EH (cell line): ENCODE results near the gene ASB13.

Experiments used
- DNase-seq: peaks from one replicate; pipeline ENCODE4 v3.0.0-alpha.2; 2015; ENCODE audit warnings: low read depth

Gene ASB13

DNA sequence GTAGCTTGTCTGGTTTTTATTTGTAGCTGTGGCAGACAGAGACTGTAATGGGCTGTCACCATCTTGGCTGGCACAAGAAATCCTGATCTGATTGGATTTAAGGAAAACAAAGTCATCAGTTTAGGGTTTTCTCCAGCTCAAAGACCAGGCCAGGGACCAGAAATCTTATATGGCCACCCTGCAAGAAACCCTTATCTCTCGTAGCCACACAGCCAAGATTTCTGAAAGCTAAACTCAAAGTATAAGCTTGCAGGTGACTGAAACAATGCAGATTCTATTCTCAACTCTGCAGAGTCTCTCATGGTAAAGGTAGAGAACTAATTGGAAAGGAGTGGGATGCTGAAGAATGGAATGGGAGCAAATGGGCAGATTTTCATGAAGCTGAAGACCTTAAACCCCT is 3.2 kb upstream of the ASB13 start:
- no peak for DNase-seq

DNA sequence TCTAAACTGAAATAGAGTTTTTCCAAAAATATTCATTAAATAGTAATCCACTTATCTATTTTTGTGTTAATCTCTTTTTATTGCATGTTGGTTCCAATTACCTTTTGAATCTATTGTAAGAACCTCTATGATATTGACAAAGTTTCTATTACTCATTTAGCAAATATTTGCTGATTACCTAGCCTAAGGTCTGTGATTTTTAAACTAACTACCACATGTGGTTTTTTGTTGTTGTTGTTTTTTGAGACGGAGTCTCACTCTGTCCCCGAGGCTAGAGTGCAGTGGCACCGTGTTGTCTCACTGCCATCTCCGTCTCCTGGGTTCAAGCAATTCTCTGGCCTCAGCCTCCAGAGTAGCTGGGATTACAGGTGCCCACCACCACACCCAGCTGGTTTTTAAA is 2.0 kb upstream of the ASB13 start:
- no peak for DNase-seq

DNA sequence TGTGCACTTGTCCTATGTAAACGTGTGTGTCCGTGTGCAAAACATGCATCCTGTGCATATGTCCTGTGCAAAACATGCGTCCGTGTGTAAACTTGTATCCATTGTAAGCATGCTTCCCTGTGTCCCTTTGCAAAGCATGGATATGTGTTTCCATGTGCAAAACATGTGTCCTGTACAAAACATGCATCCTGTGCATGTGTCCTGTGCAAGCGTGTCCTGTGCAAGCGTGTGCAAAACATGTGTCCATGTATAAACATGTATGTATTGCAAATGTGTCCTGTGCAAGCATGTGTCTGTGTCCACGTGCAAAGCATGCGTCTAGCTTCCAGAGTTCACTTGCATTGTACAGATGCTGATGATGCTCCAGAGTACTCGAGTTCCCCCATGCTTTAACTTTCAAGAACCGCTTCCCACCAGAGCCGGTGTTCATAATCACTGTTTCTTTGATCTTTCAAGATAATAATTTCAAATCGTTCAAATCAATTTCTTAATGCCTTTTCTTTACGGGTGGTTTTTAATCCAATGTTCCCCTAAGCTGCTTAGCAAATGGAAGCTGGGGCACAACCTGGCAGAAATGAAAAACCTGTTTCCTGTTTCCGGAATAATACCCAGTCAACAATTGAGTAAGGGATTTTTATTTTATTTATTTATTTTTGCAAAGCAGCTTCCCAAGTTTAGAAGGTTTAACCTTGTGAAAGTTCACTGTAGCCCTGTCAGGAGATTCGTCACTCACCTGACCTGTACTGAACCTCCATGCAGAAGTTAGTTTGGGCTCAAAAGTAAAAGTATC is 641 bp upstream of the ASB13 start:
- no peak for DNase-seq

DNA sequence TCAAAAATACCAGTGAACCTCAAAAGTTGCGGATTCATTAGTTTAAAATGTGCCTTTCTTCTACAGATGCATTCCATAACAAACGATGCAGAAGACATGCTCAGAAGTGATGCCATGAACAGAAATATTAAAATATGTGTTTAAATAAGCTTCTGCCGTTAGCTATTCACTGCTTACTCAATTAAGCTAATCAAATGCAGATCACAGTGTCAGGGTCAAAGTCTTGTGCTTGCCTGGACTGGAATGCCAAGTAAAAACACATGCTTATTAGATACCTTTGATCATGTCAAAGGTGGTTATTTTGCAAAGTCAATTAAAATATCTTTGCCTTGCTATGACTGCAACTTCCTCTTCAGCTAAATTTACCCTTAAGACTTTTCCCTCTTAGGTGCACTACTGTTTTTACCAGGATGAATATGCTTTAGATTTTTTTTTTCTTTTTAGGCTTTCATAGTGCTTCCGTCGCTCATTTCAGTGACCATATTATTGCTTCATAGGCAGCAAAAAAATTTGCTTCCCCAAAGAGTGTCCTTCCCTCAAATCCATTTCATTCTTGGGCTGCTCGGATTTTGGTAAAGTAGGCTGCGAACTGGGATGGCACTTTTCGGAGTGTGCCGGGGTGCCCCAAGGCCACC is 905 bp downstream of the ASB13 start:
- peak; percentile 47 for DNase-seq

DNA sequence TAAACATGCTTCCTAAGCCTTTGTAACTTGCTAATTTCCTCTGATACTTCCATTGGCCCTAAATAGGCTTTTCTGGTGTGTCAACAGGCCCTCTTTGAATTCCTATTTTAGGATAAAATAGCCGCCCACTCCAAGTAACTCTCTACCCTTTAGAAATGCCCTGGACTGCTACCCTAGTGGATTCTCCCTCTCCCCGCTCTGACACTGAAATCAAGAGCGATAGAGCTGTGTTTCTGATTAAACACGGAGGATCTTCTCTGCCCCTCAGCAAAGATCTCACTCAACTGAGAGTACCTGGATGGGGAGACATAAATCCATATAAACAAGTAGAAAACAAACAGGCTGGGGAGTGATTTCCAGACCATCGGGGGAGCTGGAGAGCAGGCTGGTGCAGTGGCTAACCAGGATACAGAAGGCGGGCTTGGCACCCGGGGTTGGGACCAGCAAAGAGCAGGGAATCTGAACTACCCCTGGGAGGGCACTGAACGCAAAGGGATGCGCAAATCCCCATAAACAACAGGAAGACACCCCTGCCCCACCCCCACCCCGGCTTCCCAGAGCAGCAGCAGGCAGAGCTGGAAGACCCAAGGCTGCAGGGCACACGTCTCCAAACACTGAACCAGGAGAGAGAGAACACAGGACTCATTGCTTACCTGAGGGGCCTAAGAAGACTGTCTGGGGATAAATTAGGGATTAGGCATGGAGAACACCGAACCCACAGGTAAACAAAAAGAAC is 2.5 kb downstream of the ASB13 start:
- DNase-seq, result no peak

DNA sequence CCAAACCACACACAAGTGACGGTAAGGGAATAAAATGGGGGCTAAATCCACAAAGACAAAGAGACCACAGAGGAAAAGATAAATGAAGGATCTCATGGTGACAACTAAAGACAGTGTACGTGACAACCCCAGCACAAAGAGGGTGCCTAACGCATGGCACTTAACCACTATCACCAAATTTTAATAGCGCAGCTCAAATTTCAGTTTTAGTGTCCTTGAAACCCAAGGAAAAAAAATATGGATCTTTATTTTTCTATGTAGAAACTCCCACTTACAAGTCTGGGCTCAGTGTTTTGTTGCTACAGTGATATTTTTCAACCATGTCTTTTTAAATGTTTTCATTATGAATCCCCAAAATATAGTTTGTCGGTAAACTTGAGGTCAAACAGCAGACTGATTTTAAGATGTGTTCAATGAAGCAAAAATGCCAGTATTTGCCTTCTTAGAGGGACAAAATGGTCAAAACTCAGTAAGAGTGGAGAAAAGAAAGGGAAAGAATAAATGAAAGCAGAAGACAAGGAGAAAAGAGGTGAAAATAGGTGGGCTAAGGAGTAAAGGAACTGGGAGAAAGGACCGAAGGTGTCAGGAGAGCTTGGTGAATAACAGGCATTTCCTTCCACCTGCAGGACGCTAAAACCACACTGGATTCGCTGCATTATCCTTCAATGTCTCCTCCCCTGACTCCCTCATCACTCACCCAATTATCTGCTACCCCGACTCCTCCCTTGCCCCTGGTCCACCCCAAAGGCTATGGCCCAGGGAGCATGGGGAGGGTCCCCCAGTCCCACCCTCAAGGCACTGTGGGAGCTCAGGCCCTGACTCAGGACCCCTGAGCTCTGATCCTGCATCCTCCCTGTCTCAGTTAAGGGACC is 3.5 kb downstream of the ASB13 start:
- no peak for DNase-seq

DNA sequence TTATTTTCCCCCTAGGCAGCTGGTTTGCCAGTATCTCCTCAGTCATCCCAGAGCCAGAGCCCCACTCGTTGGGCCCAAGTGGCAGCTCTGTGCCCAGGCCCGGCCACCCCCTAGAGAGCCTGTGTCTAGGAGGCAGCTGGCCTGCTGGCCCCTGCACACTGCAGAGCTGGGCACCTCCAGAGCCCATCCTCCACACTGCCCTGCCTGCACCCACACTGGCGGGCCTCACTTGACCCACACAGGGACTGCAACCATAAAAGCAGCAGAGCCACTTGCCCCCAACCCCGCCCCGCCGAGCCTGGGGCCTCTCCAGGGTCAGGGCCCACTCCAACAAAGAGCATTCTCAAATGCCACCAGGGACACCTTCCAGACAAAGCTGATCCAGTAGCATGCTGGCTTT is 5.4 kb downstream of the ASB13 start:
- no peak for DNase-seq

DNA sequence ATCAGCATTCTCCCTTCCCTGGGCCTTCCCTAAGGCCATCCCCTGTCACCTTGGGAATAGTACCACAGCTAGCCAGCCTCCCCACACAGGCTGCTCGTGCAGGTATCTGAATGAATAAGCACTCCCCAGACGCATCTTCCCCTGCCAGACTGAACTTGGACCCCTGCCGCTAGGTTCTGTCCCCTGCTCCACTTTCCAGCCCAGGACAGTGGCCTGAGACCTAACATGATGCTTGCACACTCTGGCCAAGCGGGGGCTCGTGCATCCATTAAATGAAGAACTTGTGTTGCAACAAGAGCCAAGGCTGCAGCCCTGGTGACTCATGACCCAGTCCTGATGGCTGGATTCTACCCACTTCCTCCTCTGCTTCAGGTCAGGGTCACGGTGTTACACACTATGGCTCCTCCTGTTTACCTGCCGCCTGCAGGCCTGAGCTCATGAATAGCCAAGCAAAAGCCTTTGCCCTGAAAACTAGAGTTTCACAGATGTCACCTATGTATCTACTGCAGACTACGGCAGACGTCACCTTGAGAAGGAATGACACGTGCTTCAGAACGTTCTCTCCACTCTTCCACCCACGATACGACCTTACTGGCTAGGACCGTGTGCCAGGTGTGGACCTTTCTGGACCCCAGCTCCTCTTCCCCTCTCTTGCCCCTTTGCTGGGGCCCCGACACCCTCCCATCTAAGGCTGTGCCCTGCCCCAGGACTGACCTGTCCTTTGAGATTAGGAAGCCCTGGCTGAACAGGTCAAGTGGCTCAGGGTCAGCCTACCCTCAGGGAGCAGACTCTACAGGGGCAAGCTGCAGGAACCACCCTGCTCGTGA is 6.5 kb downstream of the ASB13 start:
- DNase-seq, result peak; percentile 79

DNA sequence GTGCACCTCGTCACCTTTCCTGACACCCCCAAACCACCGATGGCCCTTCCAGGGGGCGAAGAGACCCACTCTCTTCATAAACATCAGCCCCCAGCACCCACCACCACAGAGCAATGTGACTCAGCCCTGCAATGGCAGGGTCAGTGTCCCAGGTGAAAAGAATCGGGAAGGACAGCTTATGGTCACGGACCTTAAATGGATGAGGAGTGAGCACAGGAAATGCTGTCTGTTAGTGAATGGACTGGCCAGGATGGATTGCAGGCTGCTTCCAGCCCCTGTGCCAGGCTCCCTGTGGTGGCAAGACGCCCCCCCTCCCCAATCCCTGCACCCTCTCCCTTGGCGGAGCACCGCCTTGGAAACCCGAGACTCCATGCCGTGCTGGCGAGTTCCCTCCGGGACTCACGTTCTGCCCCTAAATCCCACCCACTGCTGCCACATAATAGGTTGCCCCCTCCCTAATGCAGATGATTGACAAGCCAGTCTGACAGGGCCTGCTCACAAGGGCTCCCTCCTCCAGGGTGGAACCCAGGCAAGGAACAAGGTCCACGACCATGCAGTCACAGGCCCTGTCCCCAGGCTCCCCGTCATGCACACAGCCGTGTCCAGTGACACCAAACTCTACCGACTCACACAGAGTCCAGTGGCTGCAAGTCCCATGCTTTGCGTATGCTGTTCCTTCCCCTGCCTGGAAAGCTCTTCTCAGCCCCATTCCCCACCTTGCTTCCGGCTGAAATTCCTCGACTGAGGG is 7.3 kb downstream of the ASB13 start:
- no peak for DNase-seq

DNA sequence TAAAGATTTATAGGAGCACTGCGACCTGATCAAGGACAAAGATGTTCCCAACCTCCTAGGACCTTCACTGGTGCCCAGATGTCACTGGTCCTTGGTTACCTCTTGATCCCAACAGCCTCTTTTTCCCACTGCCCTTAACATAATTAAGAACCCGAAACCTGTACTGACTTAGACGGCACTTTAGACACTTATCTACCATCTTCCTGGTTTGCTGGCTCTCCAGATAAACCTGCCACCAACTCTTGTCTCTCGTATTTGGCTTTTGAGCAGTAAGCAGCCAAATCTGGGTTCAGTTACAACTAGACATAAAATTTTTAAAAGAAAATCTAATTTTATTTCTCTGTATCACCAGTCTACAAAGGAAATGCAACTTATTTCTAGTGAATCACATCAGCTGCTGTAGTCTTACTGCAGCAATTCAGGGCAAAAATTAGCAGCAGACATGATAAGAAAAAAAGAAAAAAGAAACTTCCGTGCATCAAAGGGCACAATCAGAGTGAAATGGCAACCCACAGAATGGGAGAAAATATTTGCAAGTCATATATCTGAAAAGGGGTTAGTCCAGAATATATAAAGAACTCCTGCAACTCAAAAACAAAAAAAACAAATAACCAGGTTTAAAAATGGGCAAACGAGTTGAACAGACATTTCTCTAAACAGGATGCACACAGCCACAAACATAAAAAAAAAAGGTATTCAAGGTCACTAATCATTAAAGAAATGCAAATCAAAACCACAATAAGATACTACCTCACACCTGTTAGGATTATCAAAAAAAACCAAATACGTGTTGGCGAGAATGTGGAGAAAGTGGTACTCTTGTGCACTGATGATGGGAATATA is 9.4 kb downstream of the ASB13 start:
- DNase-seq, result no peak

DNA sequence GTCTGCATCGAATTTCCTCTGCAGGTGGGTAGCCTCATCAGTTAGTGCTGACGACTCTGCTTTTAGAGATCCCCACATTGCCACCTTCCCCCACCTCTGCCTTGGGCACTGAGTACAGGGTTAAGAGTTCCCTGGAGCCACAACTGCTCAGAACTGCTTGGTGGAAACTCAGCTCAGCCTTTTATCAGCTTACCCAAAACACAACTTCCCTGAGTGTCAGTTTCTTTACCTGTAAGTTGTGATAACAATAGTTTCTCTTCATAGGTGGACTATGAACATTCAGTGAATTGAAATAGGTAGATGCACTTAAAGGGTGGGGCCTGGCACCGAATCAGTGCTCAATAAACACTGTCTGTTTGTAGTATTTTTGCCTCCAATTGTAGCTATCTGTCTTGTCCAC is 11.3 kb downstream of the ASB13 start:
- DNase-seq, result no peak

DNA sequence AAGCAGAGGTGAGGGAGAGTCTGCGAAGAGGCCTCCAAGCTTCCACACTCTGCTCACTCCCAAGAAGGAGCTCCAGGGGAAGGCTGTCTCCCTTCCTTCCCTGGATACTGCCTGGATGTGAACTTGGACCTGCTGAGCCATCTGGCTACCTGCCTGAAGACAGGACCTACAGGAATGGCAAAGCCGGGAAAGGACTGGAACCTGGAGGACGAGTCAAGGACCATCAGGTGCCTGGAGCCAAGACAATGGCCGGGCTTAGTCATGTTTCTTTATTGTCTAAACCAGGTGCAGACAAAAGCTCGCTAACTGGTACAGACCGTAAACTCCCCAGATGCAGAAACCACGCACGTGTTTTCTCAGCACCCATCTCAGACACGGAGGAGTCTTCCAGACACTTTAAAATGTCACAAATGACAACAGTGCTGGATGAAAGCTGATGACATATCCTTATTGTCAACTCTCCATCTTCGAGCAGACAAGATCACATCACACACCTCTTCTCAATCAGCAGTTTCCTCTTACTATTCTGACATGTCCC is 12.1 kb downstream of the ASB13 start:
- no peak for DNase-seq

DNA sequence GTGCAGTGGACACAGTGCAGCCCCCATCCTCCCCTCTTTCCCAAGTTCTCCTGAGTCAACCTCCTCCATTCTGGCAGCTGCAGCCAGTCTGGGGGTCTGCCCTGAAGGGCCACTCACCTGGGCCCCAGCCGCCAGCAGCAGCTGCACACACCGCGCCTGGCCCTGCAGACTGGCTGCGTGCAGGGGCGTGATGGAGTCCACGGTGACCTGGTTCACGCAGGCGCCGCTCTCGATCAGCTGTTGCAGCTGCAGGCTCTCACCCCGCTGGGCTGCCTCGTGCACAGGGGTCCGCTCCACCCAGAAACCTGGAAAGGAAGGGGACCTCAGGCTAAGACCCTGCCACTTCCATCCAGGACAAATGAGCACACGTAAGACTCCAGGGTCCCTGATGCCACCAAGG is 13.6 kb downstream of the ASB13 start:
- DNase-seq, result no peak

DNA sequence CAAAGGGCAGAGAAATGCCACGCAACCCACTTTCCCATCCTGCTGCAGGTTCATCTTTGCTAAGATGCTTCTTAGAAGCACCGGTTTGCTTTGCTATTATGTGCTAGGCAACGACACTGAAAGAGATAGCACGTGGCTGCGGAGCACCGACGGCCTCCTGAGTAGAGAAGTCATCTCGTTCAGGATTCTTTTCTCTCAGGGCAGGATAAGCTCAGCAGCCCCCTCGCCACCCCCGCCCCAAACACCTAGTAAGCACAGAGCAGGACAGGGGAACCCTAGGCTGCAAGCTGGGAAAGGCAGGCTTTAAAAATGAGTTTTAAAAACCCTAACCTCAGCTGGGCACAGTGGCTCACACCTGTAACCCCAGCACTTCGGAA is 15.0 kb downstream of the ASB13 start:
- no peak for DNase-seq

DNA sequence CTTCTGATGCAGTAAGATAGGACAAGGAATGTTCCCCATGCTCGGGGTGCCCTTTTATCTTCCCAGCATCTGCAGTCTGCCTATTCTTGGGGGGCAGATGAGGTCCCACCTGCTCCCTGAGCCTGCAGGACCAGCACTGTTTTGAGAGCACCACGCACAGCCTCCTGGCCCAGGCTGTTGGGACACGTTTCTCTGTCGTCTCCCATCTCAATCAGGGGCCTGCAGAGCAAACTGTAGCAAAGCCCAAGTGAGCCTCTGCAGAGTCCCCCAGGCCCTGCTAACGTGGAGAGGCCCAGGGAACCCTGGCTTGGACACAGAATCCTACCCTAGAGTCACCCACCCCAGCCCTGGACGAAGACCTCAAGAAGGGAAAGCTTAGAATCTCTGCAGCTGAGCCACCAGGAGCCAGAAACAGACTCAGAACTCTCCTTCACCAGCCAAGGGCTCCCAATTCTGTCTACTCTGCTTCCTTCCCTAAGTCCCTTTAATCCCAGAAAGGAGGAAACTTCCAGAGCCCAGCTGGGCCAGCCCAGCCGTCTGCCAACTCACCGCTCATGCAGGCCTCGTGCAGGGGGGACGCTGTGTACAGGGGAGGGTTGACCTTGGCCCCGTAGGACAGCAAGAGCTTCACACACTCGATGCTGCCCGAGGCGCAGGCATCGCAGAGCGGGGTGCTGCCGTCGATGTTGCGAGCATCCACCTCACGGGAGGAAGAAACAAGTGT is 15.6 kb downstream of the ASB13 start:
- DNase-seq, result no peak

DNA sequence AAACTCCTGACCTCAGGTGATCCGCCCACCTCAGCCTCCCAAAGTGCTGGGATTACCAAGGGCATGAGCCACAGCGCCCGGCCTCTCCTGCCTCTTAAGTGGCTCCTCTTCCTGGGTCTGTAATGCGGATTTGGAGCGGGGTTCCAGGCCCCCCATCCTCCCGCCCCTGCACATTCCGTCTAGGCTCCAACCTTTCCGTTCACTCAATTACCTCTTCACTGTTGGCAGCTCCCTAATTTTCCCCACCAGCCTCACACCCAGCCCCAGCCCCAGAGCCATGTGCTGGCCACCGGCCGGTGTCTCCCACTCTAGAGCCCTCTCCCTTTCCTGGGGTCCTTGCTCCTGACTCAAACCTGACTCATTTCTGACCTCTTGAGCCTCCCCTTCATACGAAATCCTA is 16.6 kb downstream of the ASB13 start:
- no peak for DNase-seq

DNA sequence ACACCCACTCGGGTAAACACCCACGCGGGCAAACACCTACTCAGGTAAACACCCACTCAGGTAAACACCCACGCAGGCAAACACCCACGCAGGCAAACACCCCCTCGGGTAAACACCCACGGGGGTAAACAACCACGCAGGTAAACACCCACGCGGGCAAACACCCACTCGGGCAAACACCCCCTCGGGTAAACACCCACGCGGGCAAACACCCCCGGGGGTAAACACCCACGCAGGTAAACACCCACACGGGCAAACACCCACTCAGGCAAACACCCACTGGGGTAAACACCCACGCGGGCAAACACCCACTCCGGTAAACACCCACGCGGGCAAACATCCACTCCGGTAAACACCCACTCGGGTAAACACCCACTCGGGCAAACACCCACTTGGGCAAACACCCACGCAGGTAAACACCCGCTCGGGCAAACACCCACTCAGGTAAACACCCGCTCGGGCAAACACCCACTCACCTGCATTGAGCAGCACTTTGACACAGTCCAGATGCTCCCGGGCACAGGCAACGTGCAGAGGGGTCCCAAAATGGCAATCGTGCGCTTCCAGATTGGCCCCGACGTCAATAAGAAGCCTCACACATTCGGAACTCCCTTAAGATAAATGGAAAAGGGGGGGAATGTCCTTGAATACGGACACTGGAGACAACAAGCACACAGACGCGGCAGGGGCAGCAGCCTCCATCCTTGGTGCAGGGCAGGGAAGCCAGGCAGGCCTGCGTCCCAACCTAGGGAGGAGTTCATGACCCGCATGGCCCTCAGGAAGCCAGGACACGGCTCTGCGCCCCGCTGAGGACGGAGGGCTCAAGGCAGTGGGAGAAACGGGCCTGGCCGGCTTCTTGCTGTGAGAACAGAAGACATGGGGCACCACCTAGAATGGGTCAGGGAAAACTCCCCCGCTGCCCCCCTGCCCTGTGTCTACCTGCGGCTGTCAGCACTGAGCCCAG is 17.6 kb downstream of the ASB13 start:
- DNase-seq, result no peak
